GM18909 (cell line): ENCODE data around the gene LRMDA.

Experiments used
- ATAC-seq: cut with Tn5 transposase; IDR thresholded peaks from one replicate; pipeline ENCODE4 v1.9.1; 2021; ENCODE audit warnings: mild to moderate bottlenecking; ENCODE audit not compliant: unreplicated experiment, poor library complexity

LRMDA gene

DNA sequence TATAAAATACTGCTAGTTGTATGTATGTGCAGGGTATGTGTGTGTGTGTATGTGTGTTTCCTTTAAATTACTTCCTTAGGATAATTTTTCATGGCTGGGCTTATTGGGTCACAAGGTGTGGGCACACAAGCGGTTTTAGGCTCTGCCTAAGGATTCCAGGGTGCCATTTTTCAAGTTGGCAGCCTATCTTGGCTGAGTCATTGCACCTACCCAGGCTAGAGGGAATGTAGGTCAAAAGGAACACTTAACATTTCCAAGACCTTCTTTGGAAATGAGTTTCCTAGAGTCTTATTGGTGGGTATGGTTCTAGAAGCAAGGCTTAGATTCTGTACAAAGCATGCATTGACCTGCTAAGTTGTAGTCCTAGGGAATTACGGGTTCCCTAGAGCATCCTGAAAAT lies 642.1 kb downstream of the LRMDA start:
- no peak for ATAC-seq

DNA sequence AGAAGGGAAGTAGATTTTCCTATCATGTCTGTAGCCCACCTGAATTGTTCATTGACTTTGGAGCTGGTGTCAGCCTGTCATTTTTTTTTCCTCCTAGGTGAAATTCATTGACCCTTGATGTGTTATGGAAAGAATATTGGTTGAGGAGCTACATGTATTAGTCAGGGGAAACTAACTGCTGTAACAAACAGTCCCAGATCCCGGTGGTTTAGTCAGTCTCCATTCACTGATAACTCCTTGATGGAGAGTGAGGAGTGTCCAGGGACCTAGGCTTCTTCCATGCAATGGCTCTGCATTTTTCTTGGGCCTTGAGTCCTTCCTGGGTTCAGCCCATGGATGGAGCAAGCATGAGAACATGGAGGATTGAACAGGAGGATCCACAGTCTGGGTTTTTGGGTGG lies 643.2 kb downstream of the LRMDA start:
- no peak for ATAC-seq

DNA sequence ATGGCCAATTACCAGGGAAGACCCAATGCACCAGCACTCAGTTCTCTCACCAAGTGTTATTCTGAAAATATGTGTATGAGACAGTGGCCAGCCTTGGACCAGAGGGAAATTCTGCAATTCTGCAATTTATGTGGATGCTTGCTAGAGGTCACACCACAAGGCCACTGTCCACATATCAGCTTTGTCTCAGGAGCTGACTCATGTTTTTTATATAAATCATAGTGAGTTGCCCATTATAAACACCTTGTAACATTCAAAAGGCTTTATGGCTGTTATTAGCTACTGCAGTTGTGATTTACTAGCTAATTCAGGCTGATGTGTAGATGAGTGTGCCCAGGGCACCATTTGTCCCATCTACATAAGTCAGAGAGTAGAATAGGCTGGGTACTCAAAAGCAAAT lies 649.0 kb downstream of the LRMDA start:
- ATAC-seq, result no peak

DNA sequence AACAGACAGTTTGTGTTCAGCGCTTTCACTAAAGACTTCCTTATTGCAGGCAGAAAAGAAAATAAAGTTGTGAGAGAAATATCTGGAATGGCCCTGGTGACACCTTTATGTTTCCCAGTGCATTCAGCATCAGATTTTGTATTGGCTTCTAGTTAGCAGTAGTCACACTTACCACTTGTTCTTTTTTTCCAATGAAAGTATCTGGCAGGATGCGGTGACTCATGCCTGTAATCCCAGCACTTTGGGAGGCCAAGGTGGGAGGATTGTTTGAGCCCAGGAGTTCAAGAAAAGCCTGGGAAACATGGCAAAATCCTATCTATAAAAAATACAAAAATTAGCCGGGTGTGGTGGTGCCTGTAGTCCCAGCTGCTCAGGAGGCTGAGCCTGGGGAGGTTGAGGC lies 649.6 kb downstream of the LRMDA start:
- ATAC-seq, result no peak

DNA sequence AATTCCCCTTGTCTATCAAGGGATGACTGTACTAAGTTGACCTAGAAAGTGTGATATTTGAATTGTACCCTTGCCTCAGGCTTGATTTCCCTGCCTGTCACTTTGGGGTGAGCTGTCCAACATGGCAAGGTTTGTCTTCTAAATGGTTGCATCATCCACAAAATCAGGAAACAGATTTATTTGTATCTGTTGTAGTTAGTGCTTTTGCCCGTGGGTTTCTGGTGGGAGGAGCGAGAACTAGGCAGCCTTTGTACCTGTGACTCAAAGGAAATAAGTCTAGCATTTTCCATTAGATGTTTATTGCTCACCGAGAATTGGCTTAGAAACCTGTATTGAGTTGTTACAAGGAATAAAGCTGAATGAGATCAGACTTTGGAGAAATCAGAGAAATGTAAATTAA lies 650.8 kb downstream of the LRMDA start:
- no peak for ATAC-seq

DNA sequence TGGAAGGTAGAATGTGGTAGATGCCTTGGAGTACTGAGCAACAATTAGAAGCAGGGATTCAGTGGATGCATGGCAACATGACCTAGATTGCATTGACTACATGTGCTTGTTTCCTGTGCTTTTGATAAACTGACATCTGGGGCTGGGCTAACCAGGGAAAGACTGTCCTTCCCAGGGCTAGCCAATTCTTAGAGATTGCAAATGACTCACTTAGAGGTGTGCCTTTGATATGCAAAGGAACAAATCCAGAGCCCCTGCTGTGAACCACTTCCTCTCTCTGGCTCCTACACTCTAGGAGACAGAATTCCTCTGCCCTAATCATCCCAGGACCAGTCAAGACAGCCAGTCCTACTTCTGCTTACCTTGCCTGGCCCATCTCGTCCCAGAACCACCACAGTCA lies 651.5 kb downstream of the LRMDA start:
- ATAC-seq, result no peak

DNA sequence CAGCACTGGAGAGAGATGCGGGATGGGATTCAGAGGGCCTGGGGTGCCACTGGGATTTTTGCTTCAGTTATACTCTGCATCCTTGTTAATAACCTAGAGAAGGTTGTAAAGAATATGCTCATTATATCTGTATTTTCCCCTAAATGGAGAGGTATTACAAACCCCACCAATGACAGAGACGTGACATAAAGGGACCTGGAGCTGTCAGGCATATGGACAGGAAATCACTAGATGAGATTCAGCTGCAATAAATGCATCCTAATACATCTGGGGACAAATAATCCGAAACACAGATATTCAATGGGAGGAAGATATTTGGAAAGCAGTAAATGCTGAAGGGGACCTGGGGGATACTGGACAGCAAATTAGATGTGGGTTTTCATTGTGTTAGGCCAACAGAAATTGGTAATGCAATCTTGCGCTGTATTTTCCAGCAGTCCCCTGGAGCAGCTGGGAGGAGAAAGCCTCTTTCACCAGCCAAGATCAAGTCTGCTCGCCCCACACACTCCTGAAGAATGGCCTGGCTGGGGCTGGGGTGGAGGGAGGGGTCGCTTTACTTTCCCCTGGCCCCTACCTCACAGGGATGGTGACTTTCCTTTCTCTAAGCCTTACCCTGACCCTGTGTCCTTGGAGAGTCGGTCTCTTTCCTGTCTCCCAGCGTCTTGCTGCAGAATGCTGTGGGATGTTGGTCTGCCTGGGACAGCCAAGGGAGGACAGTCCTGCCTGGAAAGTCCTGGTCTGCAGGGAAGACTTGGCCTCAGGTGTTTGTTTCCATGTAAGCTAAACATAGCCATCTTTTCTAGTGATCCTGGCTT lies 653.8 kb downstream of the LRMDA start:
- ATAC-seq, result no peak

DNA sequence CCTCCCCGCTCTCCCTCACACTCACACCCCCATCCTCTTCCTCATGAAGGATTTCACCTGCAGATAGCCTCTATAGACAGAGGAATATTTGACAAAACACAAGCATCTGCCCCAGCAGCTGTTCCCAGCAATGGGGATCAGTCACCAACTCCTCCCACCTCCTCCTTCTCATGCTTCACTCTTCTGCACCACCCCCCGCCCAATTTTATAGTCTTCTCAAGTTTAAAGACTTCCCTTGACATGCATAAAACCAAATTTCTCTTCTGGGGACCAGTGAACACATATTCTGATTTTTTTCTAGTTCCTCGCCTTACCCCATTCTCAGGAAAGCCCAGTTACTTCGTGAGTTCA lies 654.4 kb downstream of the LRMDA start:
- ATAC-seq, result no peak

DNA sequence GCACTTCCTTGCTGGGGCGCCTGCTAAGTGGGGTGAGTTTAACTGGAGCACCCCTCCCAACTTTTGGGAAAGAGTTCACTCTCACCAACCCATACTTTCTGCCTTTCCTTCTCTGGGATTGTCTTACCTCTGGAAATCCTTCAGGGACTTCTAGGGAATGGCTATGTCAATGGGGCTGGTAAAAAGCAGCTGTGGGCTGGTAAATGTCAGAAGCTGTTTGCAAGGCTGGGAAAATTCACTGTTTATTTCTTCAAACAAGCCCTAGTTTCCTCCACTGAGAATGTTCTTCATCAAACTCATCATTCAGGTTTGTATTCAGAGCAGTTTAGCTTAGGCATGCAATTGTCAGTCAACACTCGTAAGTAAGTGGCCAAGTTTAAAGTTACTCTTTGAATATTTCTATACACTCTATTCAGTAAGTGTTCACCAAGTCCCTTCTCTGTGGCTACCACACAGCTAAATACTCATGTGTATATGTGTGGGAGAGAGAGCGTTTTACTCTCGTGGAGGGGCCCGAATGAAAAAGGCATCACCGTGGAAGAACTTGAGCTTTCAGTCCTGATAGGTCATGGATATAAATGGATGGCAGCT lies 654.8 kb downstream of the LRMDA start:
- peak; percentile 28 for ATAC-seq

DNA sequence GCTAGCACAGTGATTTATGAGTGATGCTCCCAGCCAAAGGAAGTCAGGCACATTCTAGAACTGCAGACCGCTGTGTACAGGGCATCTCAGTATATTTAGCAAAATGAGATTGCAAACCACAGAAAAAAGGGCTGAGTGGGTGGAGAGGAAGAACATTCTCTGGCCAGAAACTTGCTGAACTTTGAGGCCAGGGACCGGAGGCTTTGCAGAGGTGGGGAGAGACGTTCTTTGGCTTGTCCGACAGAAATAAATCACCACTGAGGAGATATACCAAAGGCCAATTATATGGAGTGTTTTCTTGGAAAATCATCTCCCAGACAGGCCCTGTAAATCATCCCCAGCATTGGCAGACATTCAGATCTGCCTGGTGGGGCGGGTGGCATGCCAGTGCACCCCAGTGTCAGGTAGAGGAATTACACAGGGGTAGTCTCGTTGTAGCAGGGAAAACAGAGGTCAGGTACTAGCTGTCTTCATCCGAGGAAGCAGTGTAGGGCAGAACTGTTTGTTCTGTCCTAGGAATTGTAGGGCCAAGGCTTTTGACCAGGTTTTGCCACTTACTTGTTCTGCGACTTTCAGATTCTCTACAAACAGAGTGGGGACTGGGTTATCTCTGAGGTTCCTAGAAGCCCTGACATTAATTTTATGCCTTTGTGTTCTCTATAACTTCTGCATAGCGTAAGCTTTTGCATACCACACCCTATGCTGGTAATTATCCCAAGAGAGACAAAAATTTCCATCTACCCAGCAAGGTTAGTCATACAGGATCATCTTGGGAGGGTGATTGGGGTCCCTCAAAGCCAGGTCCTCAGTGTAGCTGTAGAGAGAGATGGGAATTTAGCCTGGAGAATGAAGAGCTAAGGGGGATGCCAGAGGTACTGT lies 655.6 kb downstream of the LRMDA start:
- ATAC-seq, result peak; percentile 76

DNA sequence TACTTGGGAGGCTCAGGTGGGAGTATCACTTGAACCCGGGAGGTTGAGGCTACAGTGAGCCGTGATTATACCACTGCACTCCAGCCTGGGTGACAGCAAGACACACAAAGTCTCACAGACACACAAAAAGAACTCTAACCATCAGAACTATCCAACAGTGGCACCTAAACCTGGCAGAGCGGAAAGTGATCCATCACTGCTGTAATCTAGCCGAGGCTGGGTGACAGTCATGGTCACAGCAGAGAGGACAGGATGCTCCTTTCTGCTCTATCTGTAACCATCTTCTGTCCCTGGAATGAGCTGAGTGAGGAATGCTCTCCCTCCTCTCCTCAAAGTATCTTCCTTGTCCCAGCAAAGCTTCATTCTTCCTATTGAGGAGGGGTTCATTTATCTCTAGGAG lies 656.6 kb downstream of the LRMDA start:
- ATAC-seq, result no peak

DNA sequence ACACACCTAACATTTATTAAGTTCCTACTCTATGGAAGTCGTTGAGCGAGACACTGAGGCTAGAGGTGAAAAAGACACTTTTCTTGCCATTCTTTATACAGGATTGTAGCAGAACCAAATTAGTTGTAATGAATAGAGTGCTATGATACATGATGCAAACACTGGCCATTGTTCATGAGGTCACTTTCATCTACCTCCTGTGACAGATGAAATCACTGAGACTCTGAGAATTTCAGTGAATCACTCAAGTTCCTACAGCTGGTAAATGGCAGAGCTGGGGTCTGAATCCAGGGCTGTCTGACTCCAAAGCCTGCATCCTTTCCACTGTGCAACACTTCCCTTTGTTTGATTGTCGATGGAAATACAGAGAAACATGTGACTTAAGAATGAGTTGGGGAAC lies 657.6 kb downstream of the LRMDA start:
- ATAC-seq, result no peak

DNA sequence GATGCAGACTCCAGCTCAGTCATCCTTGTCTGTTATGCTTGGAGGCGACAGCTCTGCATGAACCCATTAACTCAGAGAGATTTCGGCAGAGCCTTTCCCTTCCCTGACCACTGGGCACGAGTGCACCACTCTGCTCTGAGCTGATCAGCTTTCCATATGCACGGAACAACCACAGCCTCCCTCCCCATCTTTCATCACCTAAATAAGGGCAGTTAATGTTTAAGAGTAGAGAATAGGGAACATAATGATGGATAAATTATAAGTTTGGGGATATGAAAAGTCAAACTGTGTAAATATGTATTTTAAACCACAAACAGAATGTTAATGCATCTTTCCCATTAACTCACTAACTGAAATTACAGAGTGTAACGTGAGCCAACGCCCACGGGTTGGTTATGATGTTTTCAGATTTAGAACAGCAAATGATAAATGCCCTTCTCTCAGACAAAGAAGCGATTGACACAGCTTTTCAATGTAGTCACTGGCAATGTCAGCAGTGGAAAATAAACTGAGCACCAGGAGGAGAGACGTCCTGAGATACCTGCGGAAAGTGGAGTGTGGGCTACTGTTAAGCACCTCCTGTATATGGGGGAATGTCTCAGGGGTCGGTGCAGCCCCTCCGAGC lies 658.2 kb downstream of the LRMDA start:
- ATAC-seq, result no peak

DNA sequence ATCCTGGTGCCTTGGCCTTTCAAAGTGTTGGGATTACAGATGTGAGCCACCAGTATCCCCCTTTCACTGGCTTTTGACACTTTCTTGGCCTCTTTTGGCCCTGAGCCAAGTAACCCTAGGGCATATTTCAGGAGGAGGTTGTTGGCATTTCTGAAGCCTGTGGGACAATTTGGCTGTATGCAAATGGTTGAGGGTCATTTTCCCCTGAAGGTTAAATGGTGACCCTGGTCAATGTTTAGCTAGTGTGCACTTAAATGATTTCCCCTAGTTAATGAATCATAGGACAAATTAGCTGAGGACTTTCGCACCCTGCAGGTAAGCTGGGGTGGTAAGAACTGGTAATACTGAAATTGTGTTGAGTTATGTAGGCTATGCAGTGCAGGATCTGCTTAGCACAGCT lies 660.5 kb downstream of the LRMDA start:
- ATAC-seq, result peak; percentile 50

DNA sequence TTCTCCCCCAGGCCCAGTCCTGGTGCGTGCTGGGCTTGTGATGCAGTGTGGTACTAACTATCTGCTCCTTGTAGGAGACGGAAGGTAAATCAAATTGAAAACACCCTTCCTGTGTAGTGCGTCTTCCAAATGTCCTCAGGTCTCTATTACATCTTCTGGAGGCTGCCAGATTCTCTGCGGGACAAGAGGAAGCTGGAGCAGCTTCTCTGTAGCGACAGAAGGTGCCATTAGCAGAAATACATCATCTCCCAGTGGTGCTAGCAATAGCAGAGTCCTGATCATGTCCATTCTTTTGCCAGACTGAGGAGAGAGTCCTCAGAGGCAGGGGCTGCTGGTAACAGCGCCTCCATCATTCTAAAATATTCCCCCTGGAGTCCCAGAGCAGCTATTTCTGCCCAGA lies 675.2 kb downstream of the LRMDA start:
- no peak for ATAC-seq

DNA sequence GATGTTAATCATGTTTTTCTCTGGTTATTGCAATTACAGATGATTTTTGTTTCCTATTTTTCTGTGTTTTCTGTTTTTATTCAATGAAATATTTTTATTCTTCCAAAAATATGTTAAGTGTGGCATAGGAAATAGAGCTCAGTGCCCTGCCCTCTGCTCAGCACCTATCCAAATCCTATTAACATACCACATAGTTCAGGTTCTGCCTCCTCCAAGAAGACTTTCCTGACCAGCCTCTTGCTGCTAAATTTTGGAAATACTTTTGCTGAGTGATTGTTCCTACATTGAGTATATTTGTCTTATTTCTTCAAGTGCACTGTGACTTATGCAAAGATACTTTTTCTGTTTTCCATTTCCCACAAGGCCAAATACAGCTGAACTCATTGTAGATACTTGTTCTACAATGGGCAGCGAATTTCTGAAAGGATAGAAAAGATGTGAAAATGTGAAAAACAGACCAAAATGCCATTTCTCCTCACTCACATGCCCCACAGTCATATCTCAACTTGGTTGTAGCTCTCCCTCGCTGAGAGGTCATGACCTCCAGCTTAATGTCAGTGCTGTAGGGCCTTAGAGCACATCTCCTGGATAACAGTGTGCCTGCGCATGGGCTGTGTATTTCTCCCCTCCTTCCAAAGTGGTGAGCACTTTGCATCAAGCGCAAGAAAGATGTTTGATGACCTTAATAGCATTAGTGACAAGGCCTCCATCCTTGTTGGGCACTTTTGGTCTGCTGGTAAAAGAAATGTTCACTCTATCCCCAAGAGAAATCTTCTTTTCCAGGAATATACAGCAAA lies 677.3 kb downstream of the LRMDA start:
- no peak for ATAC-seq

DNA sequence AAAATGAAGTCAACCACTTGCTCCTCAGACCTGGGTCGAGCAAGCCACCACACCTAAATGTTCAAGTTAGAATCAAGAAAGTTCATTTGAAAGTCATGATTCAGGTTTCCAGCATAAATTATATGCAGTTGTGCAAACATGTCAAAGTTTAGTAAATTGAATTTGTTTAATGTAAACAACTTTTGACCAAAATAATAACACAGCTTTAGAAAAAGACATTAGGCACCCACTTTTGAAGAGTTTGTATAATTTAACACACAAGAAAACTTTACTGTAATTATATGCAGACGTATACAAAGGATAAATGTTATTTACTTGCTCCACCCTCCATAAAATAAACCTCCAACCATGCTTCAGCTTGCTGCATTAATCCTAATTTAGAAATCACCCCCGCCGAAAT lies 680.0 kb downstream of the LRMDA start:
- no peak for ATAC-seq

DNA sequence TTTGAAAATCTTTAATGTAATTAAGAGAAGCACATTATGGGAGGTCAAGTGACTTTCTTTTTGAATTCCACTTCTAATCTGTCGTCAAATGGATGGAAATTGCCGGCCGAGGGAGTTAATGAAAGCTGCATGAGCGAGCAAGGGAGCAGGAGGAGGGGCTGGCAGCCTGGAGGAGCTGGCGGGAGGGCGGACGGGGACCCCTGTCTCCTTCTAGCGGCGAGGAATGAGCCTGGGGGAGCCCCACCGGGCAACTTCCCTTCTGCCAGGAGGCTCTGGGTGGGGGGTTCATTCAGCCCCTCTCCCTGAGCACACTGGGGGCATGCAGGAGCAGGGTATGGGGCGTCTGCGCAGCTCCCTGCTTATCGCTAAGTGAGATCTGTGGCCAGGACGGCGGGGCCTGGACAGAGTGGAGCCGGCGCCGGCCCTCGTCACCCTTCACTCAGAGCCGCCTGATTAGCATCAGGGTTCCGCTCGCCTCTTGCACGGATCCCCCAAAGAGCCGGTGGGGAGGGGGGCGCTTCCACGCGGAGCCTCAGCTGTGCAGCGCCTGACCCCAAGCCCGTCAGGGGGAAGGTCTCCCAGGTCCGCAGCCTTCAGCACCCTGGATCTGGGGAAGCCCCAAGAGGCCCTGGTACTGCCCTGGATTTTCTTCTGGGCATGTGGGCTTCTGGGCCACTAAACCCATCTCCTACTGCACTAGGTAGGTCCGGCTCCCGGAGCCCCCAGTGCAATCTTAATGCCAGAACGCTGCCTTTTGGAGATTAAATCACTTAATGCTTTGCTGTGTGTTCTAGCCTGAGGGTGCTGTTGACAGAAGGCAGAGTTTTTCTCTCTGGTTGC lies 680.8 kb downstream of the LRMDA start:
- ATAC-seq, result no peak

DNA sequence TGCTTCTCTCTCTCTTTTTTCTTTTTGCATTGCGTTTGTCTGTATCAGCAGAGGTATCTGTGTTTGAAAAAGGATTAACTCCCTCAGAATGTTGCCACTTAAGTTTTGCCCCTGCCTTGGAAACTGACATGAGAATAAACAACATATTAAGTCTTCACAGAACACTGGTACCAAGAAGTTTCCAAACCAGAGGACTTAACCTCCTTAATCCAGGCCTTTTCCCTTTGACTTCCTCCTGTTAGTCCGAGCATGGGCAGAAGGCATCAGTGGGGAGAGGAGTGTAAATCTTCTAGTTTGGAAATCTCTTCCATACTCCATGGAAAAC lies 681.4 kb downstream of the LRMDA start:
- ATAC-seq, result no peak
